Raji (cell line): ENCODE data around the gene USP49.

Experiments used
- POLR2A ChIP-seq: IDR thresholded peaks from 2 replicates; pipeline ENCODE4 v1.6.1; 2011; ENCODE audit warnings: low read depth, low read length, control low read depth; ENCODE audit not compliant: insufficient read depth

Gene USP49

GRCh38 chr6:41781366-41781730 lies 113.8 kb downstream of the USP49 start:
- no peak for TF ChIP-seq POLR2A

GRCh38 chr6:41780551-41781365 lies 114.4 kb downstream of the USP49 start, which contains the start of gene PRICKLE4:
TSS of gene PRICKLE4 (plus strand) at chr6:41780782. CDS start at chr6:41783474, 2,692 bp downstream.
- TF ChIP-seq POLR2A: no peak

- TF ChIP-seq POLR2A: peak; percentile 50
Measured at GRCh38 chr6:41779788-41780550, 115.2 kb downstream of the USP49 start, which contains the start of gene FRS3. TSS of gene FRS3 (minus strand) at chr6:41779900. CDS start at chr6:41776987, 2,913 bp downstream.

- no peak for TF ChIP-seq POLR2A
Measured at GRCh38 chr6:41779336-41779735, 115.8 kb downstream of the USP49 start.

- TF ChIP-seq POLR2A: no peak
Measured at GRCh38 chr6:41778895-41779294, 116.3 kb downstream of the USP49 start.

- TF ChIP-seq POLR2A: no peak
Measured at GRCh38 chr6:41777551-41778285, 117.5 kb downstream of the USP49 start.

GRCh38 chr6:41775293-41775882 lies 119.8 kb downstream of the USP49 start:
- TF ChIP-seq POLR2A: no peak

GRCh38 chr6:41774841-41775240 lies 120.3 kb downstream of the USP49 start:
- TF ChIP-seq POLR2A: no peak

- TF ChIP-seq POLR2A: no peak
Measured at GRCh38 chr6:41771058-41771983, 123.9 kb downstream of the USP49 start.

GRCh38 chr6:41770381-41771057 lies 124.7 kb downstream of the USP49 start:
- no peak for TF ChIP-seq POLR2A

GRCh38 chr6:41769376-41769775 lies 125.8 kb downstream of the USP49 start:
- TF ChIP-seq POLR2A: no peak

GRCh38 chr6:41768545-41769308 lies 126.4 kb downstream of the USP49 start:
- no peak for TF ChIP-seq POLR2A
